NCI-H1105 treated with DMSO at 0.1 percent for 48 hours (cell line): ENCODE results near the gene ANKAR.
"Not testable (repeated sequence)": the region's sequence is repeated elsewhere in the genome, so short reads cannot be mapped to it uniquely, and the experiment has no call there.

ENCODE experiments used
- DNase-seq: peaks from one replicate; lab custom pipeline; 2025; lab: John Stamatoyannopoulos, UW

Gene ANKAR

GRCh38 chr2:189674374-189675112, at the start of gene ANKAR:
Gene ANKAR (plus strand): TSS chr2:189674670. CDS start chr2:189676491, 1,821 bp downstream.
- DNase-seq, result peak; percentile 67

DNA sequence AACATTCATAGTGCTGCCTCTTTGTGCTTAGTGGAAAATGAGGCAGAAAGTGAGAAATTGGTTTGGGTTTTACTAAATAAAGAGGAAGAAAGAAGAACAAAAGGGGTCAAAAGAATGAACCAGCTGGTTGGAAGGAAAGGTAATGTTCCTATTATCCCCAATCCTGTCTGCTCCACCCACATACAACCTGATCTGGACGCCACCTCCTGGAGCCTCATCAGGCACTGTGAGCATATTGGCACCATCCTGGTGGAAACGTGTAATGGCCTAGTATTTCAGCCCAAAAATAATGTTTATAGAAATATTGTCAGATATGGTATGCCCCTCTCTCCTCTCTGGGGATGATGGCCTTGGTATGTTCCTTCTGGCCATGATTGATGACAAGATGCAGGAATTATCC, 48.8 kb upstream of the ANKAR start:
- DNase-seq, result no peak

- DNase-seq, result no peak
Measured at GRCh38 chr2:189627789-189628188, 46.7 kb upstream of the ANKAR start.

- DNase-seq, result no peak
Measured at GRCh38 chr2:189628817-189629530, 45.5 kb upstream of the ANKAR start.

- DNase-seq, result no peak
Measured at GRCh38 chr2:189629531-189630453, 44.7 kb upstream of the ANKAR start.

DNA sequence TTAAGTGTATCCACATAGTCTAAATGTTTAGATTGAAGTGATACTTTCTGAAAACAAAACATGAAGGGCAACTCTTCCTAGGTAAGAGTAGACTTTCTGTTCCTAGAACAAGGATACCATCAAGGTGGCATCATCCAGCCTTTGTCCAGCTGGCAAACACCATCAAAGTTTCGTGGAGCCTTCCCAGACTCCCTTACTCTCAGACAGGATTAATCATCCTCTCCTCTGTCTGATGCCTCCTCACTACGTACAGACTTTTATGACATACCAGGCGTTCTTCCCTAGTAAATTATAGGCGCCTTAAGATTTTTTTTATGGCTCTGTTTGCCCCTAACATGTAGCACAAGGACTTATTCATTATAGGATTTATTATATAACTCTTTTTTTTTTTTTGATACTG, 42.6 kb upstream of the ANKAR start:
- no peak for DNase-seq

GRCh38 chr2:189633392-189633811, 41.1 kb upstream of the ANKAR start:
- no peak for DNase-seq

GRCh38 chr2:189635353-189635752, 39.1 kb upstream of the ANKAR start:
- DNase-seq, result no peak

- DNase-seq, result no peak
Measured at GRCh38 chr2:189638301-189639006, 36.0 kb upstream of the ANKAR start.

- DNase-seq, result no peak
Measured at GRCh38 chr2:189639007-189639609, 35.4 kb upstream of the ANKAR start.

DNA sequence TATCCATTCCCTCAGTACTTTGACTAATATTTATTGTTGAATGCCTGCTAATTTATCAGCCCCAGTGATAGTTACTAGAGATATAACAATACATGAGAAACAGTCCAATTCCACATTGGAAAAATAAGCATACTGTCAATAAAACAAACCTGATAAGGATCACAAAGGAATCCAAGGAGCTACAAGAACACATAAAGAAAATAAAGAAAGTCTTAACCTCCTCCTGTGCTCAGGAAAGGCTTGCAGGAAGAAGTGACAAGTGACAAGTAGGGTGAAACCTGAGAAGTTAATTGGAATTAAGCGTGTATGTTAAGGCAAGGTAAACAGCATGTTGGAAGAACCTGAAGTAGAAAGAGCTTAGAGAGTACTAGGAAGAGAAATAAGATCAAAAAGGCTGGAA, 33.5 kb upstream of the ANKAR start:
- no peak for DNase-seq

GRCh38 chr2:189641590-189641989, 32.9 kb upstream of the ANKAR start:
- DNase-seq, result no peak

GRCh38 chr2:189646521-189646920, 27.9 kb upstream of the ANKAR start:
- no peak for DNase-seq

- DNase-seq, result no peak
Measured at GRCh38 chr2:189648846-189649509, 25.5 kb upstream of the ANKAR start.

DNA sequence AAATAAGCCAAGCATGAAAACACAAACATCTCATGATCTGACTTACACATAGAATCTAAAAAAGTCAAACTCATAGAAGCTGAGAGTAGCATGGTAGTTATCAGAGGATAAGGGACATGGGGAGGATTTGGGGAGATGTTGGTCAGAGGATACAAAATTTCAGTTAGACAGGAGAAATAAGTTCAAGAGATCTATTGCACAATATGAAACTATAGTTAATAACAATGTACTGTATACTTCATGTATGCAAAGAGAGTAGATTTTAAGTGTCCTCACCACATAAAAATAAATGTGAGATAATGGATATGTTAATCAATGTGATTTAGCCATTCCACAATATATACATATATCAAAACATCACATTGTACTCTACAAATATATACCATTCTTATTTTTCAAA, 23.2 kb upstream of the ANKAR start:
- no peak for DNase-seq

GRCh38 chr2:189653464-189653863, 21.0 kb upstream of the ANKAR start:
- not testable (repeated sequence) for DNase-seq

DNA sequence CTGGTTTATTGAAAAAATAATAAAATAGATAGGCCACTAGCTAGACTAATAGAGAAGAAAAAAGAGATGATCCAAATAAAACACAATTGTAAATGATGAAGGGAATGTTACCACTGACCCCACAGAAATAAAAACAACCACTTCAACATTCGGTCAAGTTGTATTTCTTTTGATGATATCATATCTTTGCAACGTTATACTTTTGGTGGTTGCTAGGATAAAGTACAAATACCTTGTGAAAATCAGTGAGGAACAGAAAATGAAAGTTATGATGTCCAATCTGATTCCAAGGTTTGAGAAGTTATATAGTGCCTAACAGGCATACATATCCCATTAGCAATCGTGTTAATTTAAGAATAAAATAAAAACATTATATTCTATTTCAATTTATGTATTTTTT, 19.8 kb upstream of the ANKAR start:
- DNase-seq, result no peak

GRCh38 chr2:189657867-189658266, 16.6 kb upstream of the ANKAR start:
- no peak for DNase-seq

DNA sequence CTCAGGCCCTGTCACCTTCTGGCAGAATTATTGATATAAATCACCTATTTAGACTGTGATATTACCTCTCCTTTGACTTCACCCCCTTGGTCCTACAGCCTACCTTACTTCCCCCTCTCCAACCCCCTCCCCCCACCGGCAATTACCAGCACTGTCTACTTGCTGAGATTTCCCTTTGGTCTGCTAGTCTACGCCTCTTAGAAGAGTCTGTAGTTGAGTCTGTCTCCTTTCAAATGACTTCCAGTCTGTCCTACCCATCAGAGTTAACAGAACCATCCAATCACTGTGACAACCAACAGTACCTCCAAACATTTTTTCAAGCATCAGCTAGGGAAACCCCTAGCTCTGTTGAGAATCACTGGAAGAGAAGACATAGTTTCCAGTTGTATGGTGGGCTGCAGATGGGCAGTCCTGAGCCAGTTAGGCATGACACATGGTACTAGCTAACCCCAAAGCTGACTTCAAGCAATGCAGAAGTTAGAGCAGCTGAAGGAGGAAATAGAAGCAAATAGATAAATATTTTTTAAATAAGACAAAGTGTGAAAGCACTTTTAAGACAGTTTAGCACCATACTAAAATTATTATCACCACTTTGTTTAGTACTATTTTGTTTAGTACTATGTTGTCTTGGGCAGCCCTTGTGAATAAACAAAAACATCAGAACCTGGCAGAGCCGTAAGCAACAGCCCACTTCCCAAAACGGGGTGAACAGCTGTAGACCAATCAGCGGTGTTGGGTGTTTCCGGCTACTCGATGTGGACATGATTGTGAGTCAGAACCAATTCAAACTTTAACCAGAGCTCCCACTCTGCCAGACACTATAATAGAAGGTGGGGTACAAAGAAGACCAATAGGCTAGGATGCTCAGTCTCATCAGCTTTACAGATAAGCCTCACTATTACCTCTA, 15.9 kb upstream of the ANKAR start:
- DNase-seq, result no peak

GRCh38 chr2:189659734-189660133, 14.7 kb upstream of the ANKAR start:
- DNase-seq, result no peak
